Mucosa of descending colon (tissue), 3 donors: ENCODE results near the gene GPC6. TPM values are rescaled to one million over a fixed set of nuclear protein-coding genes. Genes with fewer than 3 reads are reported as not detected.

Source experiments
- ATAC-seq: fragments of 200-7000 bp; cut with Tn5 transposase; one replicate; pipeline ENCODE4 v1.9.1; 2020; ENCODE audit warnings: mild to moderate bottlenecking, moderate library complexity
- DNase-seq, 3 donors: peaks; one replicate each; pipeline ENCODE4 v3.0.0-alpha.2; 2020
- H3K36me3 ChIP-seq: fragments of 200-600 bp; one replicate; pipeline ENCODE4 v1.8.0; 2021; ENCODE audit warnings: low read depth, mild to moderate bottlenecking
- H3K4me1 ChIP-seq: fragments of 200-600 bp; one replicate; pipeline ENCODE4 v1.8.0; 2021; ENCODE audit warnings: low read depth, mild to moderate bottlenecking
- H3K4me3 ChIP-seq: fragments of 200-600 bp; one replicate; pipeline ENCODE4 v1.8.0; 2021; ENCODE audit warnings: mild to moderate bottlenecking
- H3K9me3 ChIP-seq: fragments of 200-600 bp; one replicate; pipeline ENCODE4 v1.8.0; 2021; ENCODE audit warnings: mild to moderate bottlenecking
- CTCF ChIP-seq: fragments of 200-600 bp; IDR thresholded peaks from one replicate; pipeline ENCODE4 v1.8.0; 2022; ENCODE audit warnings: antibody characterized with exemption, mild to moderate bottlenecking
- intact Hi-C, 2 donors: fragments of 100-400 bp; cut with DNase I in 1 of 2; cut with micrococcal nuclease in 1 of 2; formaldehyde crosslinking; loops; one replicate each; pipeline versions ENCODE4 v1.11.0 to v1.11.1; 2022; cut with DNase I, micrococcal nuclease
- total RNA-seq, 3 donors: library from RNA; stranded (reverse); fragmentation: NEBNext Ultra II Directional in 2 of 3; extraction: Animal tissue kit (Norgen Biotek cat#: 25700) in 2 of 3; gene quantifications; one replicate each; pipeline versions ENCODE4 v1.2.1 to v1.2.4, GENCODE V29; 2021 to 2023
- donor health status: DM: no; HTN: no; CAD: no; lungs with moderate emphysema.
- donor health status: DM: no; HTN: no; CAD: no.
- donor health status: DM: no; HTN: yes; CAD: no.

The GPC6 gene
- total RNA-seq, 3 donors from 2014 or later: 2.7 to 11.3 (median 7.5) TPM

GRCh38 chr13:93708308-93709075, 481.9 kb downstream of the GPC6 start:
- intact Hi-C loops: no loop called here
- no peaks in the 10 kb centered on the region for H3K36me3 ChIP-seq
- H3K4me3 ChIP-seq: no peak overlapping the region

GRCh38 chr13:93709506-93710244, 483.1 kb downstream of the GPC6 start:
- H3K4me1 ChIP-seq: no peaks in the 10 kb centered on the region
- no peaks in the 10 kb centered on the region for H3K9me3 ChIP-seq
- intact Hi-C loops: no loop called here
- H3K4me3 ChIP-seq: no peak overlapping the region
- H3K36me3 ChIP-seq: no peaks in the 10 kb centered on the region
- DNase-seq (no peak), ATAC-seq (no peak)
- no peak for TF ChIP-seq CTCF

More at GRCh38 chr13:93708308-93709075, 481.9 kb downstream of the GPC6 start:
- Histone ChIP-seq H3K4me1 (no peaks in the 10 kb centered on the region), H3K9me3 (no peaks in the 10 kb centered on the region)
- DNase-seq: no peak
- TF ChIP-seq CTCF: no peak
- ATAC-seq: no peak

GRCh38 chr13:93714171-93714570, 487.6 kb downstream of the GPC6 start:
- Histone ChIP-seq H3K9me3 (no peaks in the 10 kb centered on the region), H3K4me1 (no peaks in the 10 kb centered on the region), H3K4me3 (no peak overlapping the region), H3K36me3 (no peaks in the 10 kb centered on the region)
- no peak for TF ChIP-seq CTCF
- ATAC-seq (no peak), DNase-seq (no peak)
- intact Hi-C loops: no loop called here

GRCh38 chr13:93715866-93716265, 489.3 kb downstream of the GPC6 start:
- no peaks in the 10 kb centered on the region for H3K36me3 ChIP-seq
- ATAC-seq: no peak
- no peak for TF ChIP-seq CTCF
- no peak for DNase-seq
- no peaks in the 10 kb centered on the region for H3K4me1 ChIP-seq
- intact Hi-C loops: no loop called here
- no peaks in the 10 kb centered on the region for H3K9me3 ChIP-seq
- no peak overlapping the region for H3K4me3 ChIP-seq

GRCh38 chr13:93716623-93717022, 490.0 kb downstream of the GPC6 start:
- ATAC-seq: no peak
- TF ChIP-seq CTCF: no peak
- Histone ChIP-seq H3K36me3 (no peaks in the 10 kb centered on the region), H3K4me3 (no peak overlapping the region), H3K9me3 (no peaks in the 10 kb centered on the region), H3K4me1 (no peaks in the 10 kb centered on the region)
- no peak for DNase-seq
- intact Hi-C loops: no loop called here
